Endodermal cell (in vitro differentiated cells): ENCODE measurements around the gene TNK2. TPM values are rescaled to one million over a fixed set of nuclear protein-coding genes. Genes with fewer than 3 reads are reported as not detected.

Source experiments
- DNase-seq: peaks from one replicate; pipeline ENCODE4 v3.0.0-alpha.2; 2017
- H3K27ac ChIP-seq: 2 replicates; pipeline ENCODE4 v1.5.1; 2013; ENCODE audit warnings: mild to moderate bottlenecking, low read depth, low read length, moderate library complexity
- H3K27me3 ChIP-seq: 2 replicates; pipeline ENCODE4 v1.6.1; 2013; ENCODE audit warnings: mild to moderate bottlenecking, low read length, moderate library complexity; ENCODE audit not compliant: insufficient read depth, control insufficient read depth, poor library complexity, severe bottlenecking
- H3K36me3 ChIP-seq: 2 replicates; pipeline ENCODE4 v1.7.0; 2013; ENCODE audit warnings: mild to moderate bottlenecking, low read length, moderate library complexity; ENCODE audit not compliant: control insufficient read depth, insufficient read depth
- H3K4me1 ChIP-seq: one replicate; pipeline ENCODE4 v1.7.0; 2013; ENCODE audit warnings: low read length; ENCODE audit not compliant: control insufficient read depth, insufficient read depth
- H3K4me3 ChIP-seq: 2 replicates; pipeline ENCODE4 v1.5.1; 2013; ENCODE audit warnings: mild to moderate bottlenecking, low read length, moderate library complexity
- H3K9ac ChIP-seq: 2 replicates; pipeline ENCODE4 v1.6.1; 2013; ENCODE audit warnings: mild to moderate bottlenecking, low read length, moderate library complexity; ENCODE audit not compliant: poor library complexity, severe bottlenecking; ENCODE audit errors: extremely low read depth
- H3K9me3 ChIP-seq: 2 replicates; pipeline ENCODE4 v1.6.1; 2013; ENCODE audit warnings: mild to moderate bottlenecking, low read length, moderate library complexity; ENCODE audit not compliant: control insufficient read depth
- H3K27ac Mint-ChIP-seq: 2 replicates; pipeline ENCODE4 v1.8.0; 2020; ENCODE audit warnings: mixed read lengths
- H3K27me3 Mint-ChIP-seq: 2 replicates; pipeline ENCODE4 v1.8.0; 2021; ENCODE audit warnings: mild to moderate bottlenecking, mixed read lengths; ENCODE audit not compliant: insufficient read depth
- H3K36me3 Mint-ChIP-seq: 2 replicates; pipeline ENCODE4 v1.8.0; 2020; ENCODE audit warnings: low read depth, mixed read lengths
- H3K4me1 Mint-ChIP-seq: 2 replicates; pipeline ENCODE4 v1.8.0; 2020; ENCODE audit warnings: mixed read lengths
- H3K4me3 Mint-ChIP-seq: 2 replicates; pipeline ENCODE4 v1.8.0; 2020; ENCODE audit warnings: mild to moderate bottlenecking, moderate library complexity, mixed read lengths
- H3K9me3 Mint-ChIP-seq: 2 replicates; pipeline ENCODE4 v1.8.0; 2020; ENCODE audit warnings: mild to moderate bottlenecking, mixed read lengths
- WGBS, 2 experiments: methylation state at CpG; one replicate each; pipeline versions ENCODE4 v1.1.5 to v1.1.7; 2013; ENCODE audit warnings: missing lambda C conversion rate in 2 of 2, mixed read lengths in 1 of 2; ENCODE audit not compliant: insufficient coverage in 1 of 2, insufficient read length in 1 of 2; 5-methylcytosine and 5-hydroxymethylcytosine counted together
- total RNA-seq, 2 donors: library from RNA; stranded (reverse); fragmentation: NEBNext Ultra II Directional in 1 of 2; extraction: Animal tissue kit (Norgen Biotek cat#: 25700) in 1 of 2; gene quantifications; 2 replicates in 1 of 2; 3 replicates in 1 of 2; pipeline ENCODE4 v1.2.1, GENCODE V29; 2021
- TF ChIP-seq, protein P1 (sequence below): fragments of 200-600 bp; sonication (generic); conservative IDR thresholded peaks from 2 replicates; pipeline ENCODE4 v1.5.0; 2021; ENCODE audit warnings: antibody characterized with exemption, mild to moderate bottlenecking

Gene TNK2
- total RNA-seq, 2 donors from 2014 or later, result 53.2 to 85.7 TPM

DNA sequence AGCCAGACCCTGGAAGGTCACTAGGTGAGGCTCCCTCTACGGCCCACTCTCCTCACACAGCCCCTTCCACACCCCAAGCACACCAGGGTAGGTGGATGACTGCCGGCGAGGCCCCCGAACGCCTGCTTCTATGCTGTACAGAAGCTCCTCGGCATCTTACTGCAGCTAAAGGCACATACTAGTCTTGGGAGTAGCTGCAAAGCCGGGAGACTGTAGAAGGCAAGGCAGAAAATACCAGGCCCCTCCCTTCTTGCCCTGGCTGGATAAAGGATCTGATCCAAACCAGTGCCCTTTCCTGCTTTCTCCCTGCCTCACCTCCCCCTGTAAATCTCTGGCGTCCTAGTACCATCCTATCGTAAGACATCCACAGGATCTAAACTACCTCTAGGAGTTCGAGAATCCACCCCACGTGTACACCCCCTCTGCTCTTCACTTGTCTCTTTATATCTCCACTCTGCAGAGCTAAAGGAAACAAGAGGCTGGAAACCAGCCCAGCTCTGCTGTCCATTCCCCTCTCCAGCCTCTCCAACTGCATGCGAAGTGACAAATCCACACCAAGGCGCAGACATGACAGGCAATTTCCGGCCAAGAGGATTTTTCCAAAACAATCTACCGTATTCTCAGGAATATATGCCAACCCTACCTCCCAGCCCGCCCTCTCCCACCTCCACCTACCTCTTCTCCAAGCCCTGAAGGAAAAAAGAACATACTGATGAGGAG is 11.8 kb downstream of the TNK2 start:
- 44 to 56% methylated on average over 8 to 16 of the region's 16 CpGs for WGBS, 2 experiments
- Histone ChIP-seq H3K9ac (no peak overlapping the region), H3K4me1 (peaks cover 26% of the 10 kb centered on the region), H3K4me3 (peak overlapping the region; percentile 72), H3K27ac (no peak overlapping the region), H3K9me3 (no peaks in the 10 kb centered on the region), H3K36me3 (no peaks in the 10 kb centered on the region), H3K27me3 (no peaks in the 10 kb centered on the region)
- Mint-ChIP-seq H3K27me3 (no peaks in the 10 kb centered on the region), H3K4me3 (peak overlapping the region; percentile 60), H3K27ac (peak overlapping the region; percentile 76), H3K4me1 (peaks cover 32% of the 10 kb centered on the region), H3K36me3 (peaks cover 4% of the 10 kb centered on the region), H3K9me3 (no peaks in the 10 kb centered on the region)
- TF ChIP-seq, protein P1, sequence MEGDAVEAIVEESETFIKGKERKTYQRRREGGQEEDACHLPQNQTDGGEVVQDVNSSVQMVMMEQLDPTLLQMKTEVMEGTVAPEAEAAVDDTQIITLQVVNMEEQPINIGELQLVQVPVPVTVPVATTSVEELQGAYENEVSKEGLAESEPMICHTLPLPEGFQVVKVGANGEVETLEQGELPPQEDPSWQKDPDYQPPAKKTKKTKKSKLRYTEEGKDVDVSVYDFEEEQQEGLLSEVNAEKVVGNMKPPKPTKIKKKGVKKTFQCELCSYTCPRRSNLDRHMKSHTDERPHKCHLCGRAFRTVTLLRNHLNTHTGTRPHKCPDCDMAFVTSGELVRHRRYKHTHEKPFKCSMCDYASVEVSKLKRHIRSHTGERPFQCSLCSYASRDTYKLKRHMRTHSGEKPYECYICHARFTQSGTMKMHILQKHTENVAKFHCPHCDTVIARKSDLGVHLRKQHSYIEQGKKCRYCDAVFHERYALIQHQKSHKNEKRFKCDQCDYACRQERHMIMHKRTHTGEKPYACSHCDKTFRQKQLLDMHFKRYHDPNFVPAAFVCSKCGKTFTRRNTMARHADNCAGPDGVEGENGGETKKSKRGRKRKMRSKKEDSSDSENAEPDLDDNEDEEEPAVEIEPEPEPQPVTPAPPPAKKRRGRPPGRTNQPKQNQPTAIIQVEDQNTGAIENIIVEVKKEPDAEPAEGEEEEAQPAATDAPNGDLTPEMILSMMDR, result no peak
- peak; percentile 56 for DNase-seq

DNA sequence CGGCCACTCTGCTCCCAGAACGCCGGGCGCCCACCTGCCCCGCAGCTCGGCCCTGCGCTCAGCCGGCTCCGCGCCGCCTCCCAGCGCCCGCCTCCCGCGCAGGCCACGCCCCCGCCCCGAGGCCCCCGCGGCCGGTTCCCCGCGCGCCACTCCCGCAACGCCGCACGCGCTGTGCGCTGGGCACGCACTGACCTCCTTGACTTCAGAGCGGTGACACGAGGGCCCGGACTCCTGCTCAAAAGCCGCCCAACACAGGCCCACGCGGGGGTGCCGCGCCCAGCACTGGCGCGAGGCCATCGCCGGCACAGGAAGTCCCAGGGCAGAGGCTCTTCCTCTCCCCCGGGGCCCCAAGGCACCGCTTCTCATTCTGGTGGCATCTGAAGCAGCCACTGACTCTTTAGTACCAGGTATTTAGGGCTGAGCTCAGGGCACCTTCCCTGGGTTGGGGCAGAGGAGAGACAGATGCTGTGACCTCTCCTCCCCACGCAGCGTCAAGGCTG is 12.4 kb downstream of the TNK2 start:
- TF ChIP-seq, protein P1, result no peak
- Mint-ChIP-seq H3K9me3 (no peaks in the 10 kb centered on the region), H3K4me3 (peak overlapping the region; percentile 60), H3K36me3 (peaks cover 4% of the 10 kb centered on the region), H3K4me1 (peaks cover 32% of the 10 kb centered on the region), H3K27me3 (no peaks in the 10 kb centered on the region), H3K27ac (peak overlapping the region; percentile 76)
- no peak overlapping the region for H3K27ac ChIP-seq
- peak; percentile 77 for DNase-seq
- no peaks in the 10 kb centered on the region for H3K36me3 ChIP-seq
- H3K4me3 ChIP-seq, result peak overlapping the region; percentile 73
- no peaks in the 10 kb centered on the region for H3K9me3 ChIP-seq
- H3K27me3 ChIP-seq, result no peaks in the 10 kb centered on the region
- H3K4me1 ChIP-seq, result peaks cover 26% of the 10 kb centered on the region
- no peak overlapping the region for H3K9ac ChIP-seq
- 6 to 14% methylated on average over 4 to 47 of the region's 47 CpGs for WGBS, 2 experiments

DNA sequence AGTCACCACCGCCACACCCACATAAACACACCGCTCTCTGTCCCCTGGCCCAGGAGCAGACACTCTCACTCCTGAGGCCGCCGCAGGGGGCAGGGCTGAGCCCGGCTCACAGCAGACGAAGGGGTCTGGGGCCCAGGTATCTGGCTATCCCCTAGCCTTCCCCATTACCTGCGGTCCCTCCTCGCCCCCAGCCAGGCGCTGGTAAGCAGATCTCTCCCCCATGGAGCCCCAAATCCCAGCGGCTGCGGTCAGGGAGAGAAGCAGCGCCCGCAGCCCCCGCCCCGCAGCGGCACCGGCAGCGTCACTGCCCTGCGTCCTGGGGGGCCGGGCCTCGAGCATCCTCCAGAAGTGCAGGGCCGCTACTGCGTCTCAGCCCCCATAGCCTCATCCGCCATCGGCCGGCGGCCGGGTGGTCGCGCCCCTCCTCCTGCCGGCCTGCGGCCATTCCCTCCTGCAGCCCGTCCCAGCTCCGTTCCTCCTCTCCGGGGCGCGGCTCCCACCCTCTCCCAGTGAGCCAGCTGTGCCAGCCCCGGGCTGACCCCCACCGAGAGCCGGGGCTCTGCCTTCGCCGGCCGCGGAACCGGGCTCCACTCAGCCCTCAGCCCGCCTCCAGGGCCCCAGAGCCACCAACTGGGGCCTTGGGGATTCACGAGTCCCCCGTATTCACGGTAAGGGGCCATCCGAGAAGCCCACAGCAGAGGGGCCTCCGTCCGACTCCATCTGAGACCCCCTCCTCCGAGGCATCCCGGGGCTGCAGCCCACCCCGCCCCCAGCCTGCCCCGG is 13.1 kb downstream of the TNK2 start:
- Mint-ChIP-seq H3K9me3 (no peaks in the 10 kb centered on the region), H3K4me3 (peak overlapping the region; percentile 60), H3K36me3 (peaks cover 4% of the 10 kb centered on the region), H3K27me3 (no peaks in the 10 kb centered on the region), H3K27ac (peak overlapping the region; percentile 64), H3K4me1 (peaks cover 32% of the 10 kb centered on the region)
- peaks cover 26% of the 10 kb centered on the region for H3K4me1 ChIP-seq
- no peaks in the 10 kb centered on the region for H3K27me3 ChIP-seq
- peak; percentile 84 for DNase-seq
- H3K4me3 ChIP-seq, result peak overlapping the region; percentile 73
- no peaks in the 10 kb centered on the region for H3K9me3 ChIP-seq
- no peaks in the 10 kb centered on the region for H3K36me3 ChIP-seq
- H3K9ac ChIP-seq, result peak overlapping the region; percentile 35
- no peak overlapping the region for H3K27ac ChIP-seq
- TF ChIP-seq, protein P1, result no peak
- WGBS, 2 experiments, result 0 to 1% methylated on average over 15 to 56 of the region's 56 CpGs
